ENCODE results near the gene CTU2. TPM values are rescaled to one million over a fixed set of nuclear protein-coding genes. Genes with fewer than 3 reads are reported as not detected.

CTU2 gene
- total RNA-seq, 2 donors from 2014 or later = 15.0 to 19.1 TPM

- Histone ChIP-seq H3K4me1 (replicated peaks) (peaks cover 2% of the 10 kb centered on the region), H3K27me3 (replicated peaks; ENCODE audit: insufficient read depth) (no peaks in the 10 kb centered on the region), H3K27ac (no peak overlapping the region), H3K9me3 (no peaks in the 10 kb centered on the region), H3K36me3 (no peaks in the 10 kb centered on the region), H3K4me3 (no peak overlapping the region)
- 84% methylated on average over 27 of the region's 30 CpGs for WGBS
- TF ChIP-seq POLR2A (IDR thresholded peaks at IDR 0.05) = no peak
- no peak for TF ChIP-seq POLR2AphosphoS5 (IDR thresholded peaks at IDR 0.05)
- TF ChIP-seq, protein P1, sequence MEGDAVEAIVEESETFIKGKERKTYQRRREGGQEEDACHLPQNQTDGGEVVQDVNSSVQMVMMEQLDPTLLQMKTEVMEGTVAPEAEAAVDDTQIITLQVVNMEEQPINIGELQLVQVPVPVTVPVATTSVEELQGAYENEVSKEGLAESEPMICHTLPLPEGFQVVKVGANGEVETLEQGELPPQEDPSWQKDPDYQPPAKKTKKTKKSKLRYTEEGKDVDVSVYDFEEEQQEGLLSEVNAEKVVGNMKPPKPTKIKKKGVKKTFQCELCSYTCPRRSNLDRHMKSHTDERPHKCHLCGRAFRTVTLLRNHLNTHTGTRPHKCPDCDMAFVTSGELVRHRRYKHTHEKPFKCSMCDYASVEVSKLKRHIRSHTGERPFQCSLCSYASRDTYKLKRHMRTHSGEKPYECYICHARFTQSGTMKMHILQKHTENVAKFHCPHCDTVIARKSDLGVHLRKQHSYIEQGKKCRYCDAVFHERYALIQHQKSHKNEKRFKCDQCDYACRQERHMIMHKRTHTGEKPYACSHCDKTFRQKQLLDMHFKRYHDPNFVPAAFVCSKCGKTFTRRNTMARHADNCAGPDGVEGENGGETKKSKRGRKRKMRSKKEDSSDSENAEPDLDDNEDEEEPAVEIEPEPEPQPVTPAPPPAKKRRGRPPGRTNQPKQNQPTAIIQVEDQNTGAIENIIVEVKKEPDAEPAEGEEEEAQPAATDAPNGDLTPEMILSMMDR (IDR thresholded peaks at IDR 0.05) = no peak
- intact Hi-C loops (cut with DNase I) = no loop called here
- no peak for DNase-seq (ENCODE audit: low spot score)
Measured at GRCh38 chr16:88701581-88702370, 4.5 kb upstream of the CTU2 start.

- H3K4me1 ChIP-seq (replicated peaks) = peaks cover 2% of the 10 kb centered on the region
- no peak for TF ChIP-seq POLR2A (IDR thresholded peaks at IDR 0.05)
- no peak for TF ChIP-seq POLR2AphosphoS5 (IDR thresholded peaks at IDR 0.05)
- TF ChIP-seq, protein P1 (IDR thresholded peaks at IDR 0.05) = no peak
- no peak for DNase-seq (ENCODE audit: low spot score)
- intact Hi-C loops (cut with DNase I) = no loop called here
- no peak overlapping the region for H3K4me3 ChIP-seq
- no peaks in the 10 kb centered on the region for H3K9me3 ChIP-seq
- H3K27me3 ChIP-seq (replicated peaks; ENCODE audit: insufficient read depth) = no peaks in the 10 kb centered on the region
- WGBS = 90% methylated on average over 31 of the region's 31 CpGs
- H3K27ac ChIP-seq = no peak overlapping the region
- no peaks in the 10 kb centered on the region for H3K36me3 ChIP-seq
Measured at GRCh38 chr16:88702371-88703210, 3.7 kb upstream of the CTU2 start.

DNA sequence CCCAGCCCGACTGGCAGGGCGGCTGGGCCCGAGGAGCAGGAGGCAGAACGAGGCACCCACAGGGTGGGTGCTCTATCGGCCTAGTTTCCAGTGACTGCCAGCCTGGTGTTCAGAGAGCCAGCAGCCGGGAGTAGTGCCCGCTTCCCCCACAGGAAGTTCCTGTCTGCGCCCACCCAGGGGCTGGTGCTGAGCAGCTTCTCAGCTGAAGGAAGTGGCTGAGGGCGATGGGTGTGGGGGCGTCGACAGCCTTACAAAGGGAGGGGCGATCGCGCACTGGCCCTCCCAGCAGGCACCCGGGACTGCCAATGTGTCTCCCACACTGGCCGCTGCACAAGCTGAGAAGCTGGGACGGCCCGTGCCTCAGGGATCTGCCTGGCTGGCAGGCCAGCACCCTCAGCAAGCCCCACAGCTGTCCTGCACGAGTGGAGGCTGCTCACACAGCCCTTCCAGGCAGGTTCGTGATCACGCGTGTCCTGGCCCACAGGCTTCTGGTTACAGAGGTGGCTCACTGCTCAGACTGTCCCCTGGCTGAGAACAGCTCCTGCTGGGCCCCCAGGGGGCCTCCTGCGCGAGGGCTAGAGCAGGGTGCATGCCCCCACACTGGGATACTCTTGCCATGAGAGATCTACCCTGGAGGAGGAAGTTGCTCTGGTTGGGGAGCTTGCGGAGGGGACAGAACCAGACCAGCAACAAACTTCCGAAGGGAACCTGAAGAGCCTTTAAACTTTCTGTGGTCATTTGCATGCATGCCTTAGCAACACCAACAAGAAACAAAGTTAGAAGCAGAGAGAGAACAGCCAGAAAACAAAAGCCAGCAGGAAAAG, 2.6 kb upstream of the CTU2 start:
- Histone ChIP-seq H3K4me3 (no peak overlapping the region), H3K4me1 (replicated peaks) (peaks cover 2% of the 10 kb centered on the region), H3K36me3 (no peaks in the 10 kb centered on the region), H3K9me3 (no peaks in the 10 kb centered on the region), H3K27me3 (replicated peaks; ENCODE audit: insufficient read depth) (no peaks in the 10 kb centered on the region), H3K27ac (peak overlapping the region in 1 of 2 donors; percentile 11)
- no peak for DNase-seq (ENCODE audit: low spot score)
- intact Hi-C loops (cut with DNase I) = no loop called here
- TF ChIP-seq POLR2AphosphoS5 (IDR thresholded peaks at IDR 0.05) (no peak), POLR2A (IDR thresholded peaks at IDR 0.05) (no peak)
- TF ChIP-seq, protein P1 (IDR thresholded peaks at IDR 0.05) = no peak
- 68% methylated on average over 26 of the region's 26 CpGs for WGBS

GRCh38 chr16:88705076-88705684, 1.1 kb upstream of the CTU2 start:
- Histone ChIP-seq H3K9me3 (no peaks in the 10 kb centered on the region), H3K4me1 (replicated peaks) (peaks cover 2% of the 10 kb centered on the region), H3K27me3 (replicated peaks; ENCODE audit: insufficient read depth) (no peaks in the 10 kb centered on the region), H3K36me3 (no peaks in the 10 kb centered on the region), H3K4me3 (peak overlapping the region; percentile 84 to 88), H3K27ac (peak overlapping the region; percentile 54 to 77)
- no peak for DNase-seq (ENCODE audit: low spot score)
- intact Hi-C loops (cut with DNase I) = no loop called here
- no peak for TF ChIP-seq POLR2AphosphoS5 (IDR thresholded peaks at IDR 0.05)
- TF ChIP-seq, protein P1 (IDR thresholded peaks at IDR 0.05) = no peak
- no peak for TF ChIP-seq POLR2A (IDR thresholded peaks at IDR 0.05)
- 28% methylated on average over 9 of the region's 9 CpGs for WGBS
